Loucy (cell line): Measurements from ENCODE around the gene RBM19.
"Not testable (repeated sequence)": the region's sequence is repeated elsewhere in the genome, so short reads cannot be mapped to it uniquely, and the experiment has no call there.

ENCODE experiments used
- EZH2phosphoT487 ChIP-seq: fragments of 200-600 bp; IDR thresholded peaks from 2 replicates; pipeline ENCODE4 v1.6.1; 2018; ENCODE audit warnings: antibody characterized with exemption, mild to moderate bottlenecking, moderate library complexity, borderline replicate concordance
- TF ChIP-seq, protein P1 (sequence below): fragments of 200-600 bp; sonication (generic); conservative IDR thresholded peaks from 2 replicates; pipeline ENCODE4 v1.5.1; 2014; ENCODE audit warnings: mild to moderate bottlenecking, antibody characterized with exemption, low read length

DNA sequence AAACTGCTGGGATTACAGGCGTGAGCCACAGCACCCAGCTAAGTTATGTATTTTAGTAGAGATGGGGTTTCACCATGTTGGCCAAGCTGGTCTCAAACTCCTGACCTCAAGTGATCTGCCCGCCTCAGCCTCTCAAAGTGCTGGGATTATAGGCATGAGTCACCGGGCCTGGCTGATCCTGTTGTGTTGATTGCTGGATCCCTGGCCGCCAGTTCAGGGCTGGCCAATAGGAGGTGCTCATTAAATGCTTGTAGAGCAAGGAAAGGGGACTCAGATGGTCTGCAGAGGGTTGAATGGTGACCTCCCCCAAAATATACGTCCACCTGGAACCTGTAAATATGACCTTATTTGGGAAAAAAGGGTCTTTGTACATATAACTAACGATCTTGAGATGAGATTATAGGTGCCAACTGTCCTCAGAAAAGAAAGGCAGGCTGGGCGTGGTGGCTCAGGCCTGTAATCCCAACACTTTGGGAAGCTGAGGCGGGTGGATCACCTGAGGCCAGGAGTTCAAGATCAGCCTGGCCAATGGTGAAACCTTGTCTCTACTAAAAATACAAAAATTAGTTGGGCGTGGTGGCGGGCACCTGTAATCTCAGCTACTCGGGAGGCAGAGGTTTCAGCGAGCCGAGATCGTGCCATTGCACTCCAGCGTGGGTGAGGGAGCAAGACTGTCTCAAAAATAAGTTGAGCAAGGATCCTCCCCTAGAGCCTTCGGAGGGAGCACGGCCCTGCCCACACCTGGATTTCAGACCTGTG, 156.5 kb downstream of the RBM19 start:
- TF ChIP-seq, protein P1, sequence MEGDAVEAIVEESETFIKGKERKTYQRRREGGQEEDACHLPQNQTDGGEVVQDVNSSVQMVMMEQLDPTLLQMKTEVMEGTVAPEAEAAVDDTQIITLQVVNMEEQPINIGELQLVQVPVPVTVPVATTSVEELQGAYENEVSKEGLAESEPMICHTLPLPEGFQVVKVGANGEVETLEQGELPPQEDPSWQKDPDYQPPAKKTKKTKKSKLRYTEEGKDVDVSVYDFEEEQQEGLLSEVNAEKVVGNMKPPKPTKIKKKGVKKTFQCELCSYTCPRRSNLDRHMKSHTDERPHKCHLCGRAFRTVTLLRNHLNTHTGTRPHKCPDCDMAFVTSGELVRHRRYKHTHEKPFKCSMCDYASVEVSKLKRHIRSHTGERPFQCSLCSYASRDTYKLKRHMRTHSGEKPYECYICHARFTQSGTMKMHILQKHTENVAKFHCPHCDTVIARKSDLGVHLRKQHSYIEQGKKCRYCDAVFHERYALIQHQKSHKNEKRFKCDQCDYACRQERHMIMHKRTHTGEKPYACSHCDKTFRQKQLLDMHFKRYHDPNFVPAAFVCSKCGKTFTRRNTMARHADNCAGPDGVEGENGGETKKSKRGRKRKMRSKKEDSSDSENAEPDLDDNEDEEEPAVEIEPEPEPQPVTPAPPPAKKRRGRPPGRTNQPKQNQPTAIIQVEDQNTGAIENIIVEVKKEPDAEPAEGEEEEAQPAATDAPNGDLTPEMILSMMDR = not testable (repeated sequence)
- not testable (repeated sequence) for TF ChIP-seq EZH2phosphoT487
